ENCODE measurements around the gene PRR5L. TPM values are rescaled to one million over a fixed set of nuclear protein-coding genes. Genes with fewer than 3 reads are reported as not detected.

Gene PRR5L
- total RNA-seq, 1 donor from 2014 or later = 6.7 TPM

DNA sequence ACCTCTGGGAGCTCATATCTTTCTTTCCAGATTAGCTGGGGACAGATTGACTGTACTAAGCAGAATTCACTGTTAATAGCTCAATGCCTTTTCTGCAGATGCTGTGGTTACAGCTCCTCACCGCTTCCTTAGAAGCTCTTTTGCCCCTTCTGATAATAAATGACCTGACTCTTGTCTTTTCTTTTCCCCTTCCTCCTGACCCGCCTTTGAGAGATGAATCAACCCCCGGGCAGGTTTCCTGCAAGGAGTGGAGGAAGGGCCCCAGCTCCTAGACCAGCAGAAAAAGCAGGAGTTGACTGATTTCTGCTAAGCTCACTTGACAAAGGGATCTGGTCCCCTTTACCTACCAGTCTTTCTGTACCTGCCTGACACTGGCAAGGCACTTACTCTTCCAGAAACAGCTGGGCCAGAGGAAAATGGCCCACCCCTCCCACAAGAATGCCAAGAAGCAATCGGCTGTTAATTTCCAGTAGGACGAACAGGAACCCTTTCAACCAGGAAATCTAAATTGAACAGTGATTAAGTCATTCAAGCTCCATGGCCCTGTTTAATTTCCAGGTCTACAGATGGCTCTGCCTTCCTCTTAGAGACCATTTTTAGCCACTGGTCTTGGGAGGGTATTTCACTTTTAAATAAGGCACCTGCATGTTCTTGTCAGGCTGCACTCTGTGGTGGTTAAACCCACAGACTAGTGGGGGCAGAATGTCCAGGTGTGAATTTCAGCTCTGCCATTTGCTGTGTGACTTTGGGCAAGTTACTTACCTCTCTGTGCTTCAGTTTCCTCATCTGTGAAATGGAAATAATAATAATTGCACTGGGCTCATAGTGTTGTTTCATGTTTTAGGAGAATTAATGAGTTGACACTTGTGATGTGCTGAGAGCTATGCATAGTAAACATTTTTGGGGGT lies 67.5 kb downstream of the PRR5L start:
- no peak for TF ChIP-seq CTCF (IDR thresholded peaks at IDR 0.05; ENCODE audit: unreplicated experiment)
- no peaks in the 10 kb centered on the region for H3K36me3 Mint-ChIP-seq
- no peak overlapping the region for H3K4me3 Mint-ChIP-seq
- H3K27ac Mint-ChIP-seq = peak overlapping the region; percentile 88
- peaks cover 47% of the 10 kb centered on the region for H3K4me1 Mint-ChIP-seq
- DNase-seq (ENCODE audit: low spot score in 2 of 2, unreplicated experiment in 2 of 2) = no peak
- H3K9me3 Mint-ChIP-seq = no peaks in the 10 kb centered on the region
- no peaks in the 10 kb centered on the region for H3K27me3 Mint-ChIP-seq (ENCODE audit: low read depth)

- Mint-ChIP-seq H3K27ac (no peak overlapping the region), H3K9me3 (no peaks in the 10 kb centered on the region), H3K36me3 (no peaks in the 10 kb centered on the region), H3K4me1 (peaks cover 50% of the 10 kb centered on the region), H3K27me3 (ENCODE audit: low read depth) (no peaks in the 10 kb centered on the region), H3K4me3 (no peak overlapping the region)
- no peak for DNase-seq (ENCODE audit: low spot score in 2 of 2, unreplicated experiment in 2 of 2)
- no peak for TF ChIP-seq CTCF (IDR thresholded peaks at IDR 0.05; ENCODE audit: unreplicated experiment)
Observed at GRCh38 chr11:36364551-36365325, 68.7 kb downstream of the PRR5L start.

- no peak overlapping the region for H3K4me3 Mint-ChIP-seq
- TF ChIP-seq CTCF (IDR thresholded peaks at IDR 0.05; ENCODE audit: unreplicated experiment) = no peak
- DNase-seq (ENCODE audit: low spot score in 2 of 2, unreplicated experiment in 2 of 2) = no peak
- H3K4me1 Mint-ChIP-seq = peaks cover 46% of the 10 kb centered on the region
- no peak overlapping the region for H3K27ac Mint-ChIP-seq
- H3K36me3 Mint-ChIP-seq = no peaks in the 10 kb centered on the region
- no peaks in the 10 kb centered on the region for H3K9me3 Mint-ChIP-seq
- H3K27me3 Mint-ChIP-seq (ENCODE audit: low read depth) = no peaks in the 10 kb centered on the region
Observed at GRCh38 chr11:36365907-36366306, 69.8 kb downstream of the PRR5L start.

GRCh38 chr11:36367806-36368680 lies 72.0 kb downstream of the PRR5L start:
- no peaks in the 10 kb centered on the region for H3K27me3 Mint-ChIP-seq (ENCODE audit: low read depth)
- no peak overlapping the region for H3K4me3 Mint-ChIP-seq
- peak overlapping the region; percentile 59 for H3K27ac Mint-ChIP-seq
- no peaks in the 10 kb centered on the region for H3K36me3 Mint-ChIP-seq
- peaks cover 35% of the 10 kb centered on the region for H3K4me1 Mint-ChIP-seq
- H3K9me3 Mint-ChIP-seq = no peaks in the 10 kb centered on the region
- TF ChIP-seq CTCF (IDR thresholded peaks at IDR 0.05; ENCODE audit: unreplicated experiment) = no peak
- DNase-seq (ENCODE audit: low spot score in 2 of 2, unreplicated experiment in 2 of 2) = no peak

DNA sequence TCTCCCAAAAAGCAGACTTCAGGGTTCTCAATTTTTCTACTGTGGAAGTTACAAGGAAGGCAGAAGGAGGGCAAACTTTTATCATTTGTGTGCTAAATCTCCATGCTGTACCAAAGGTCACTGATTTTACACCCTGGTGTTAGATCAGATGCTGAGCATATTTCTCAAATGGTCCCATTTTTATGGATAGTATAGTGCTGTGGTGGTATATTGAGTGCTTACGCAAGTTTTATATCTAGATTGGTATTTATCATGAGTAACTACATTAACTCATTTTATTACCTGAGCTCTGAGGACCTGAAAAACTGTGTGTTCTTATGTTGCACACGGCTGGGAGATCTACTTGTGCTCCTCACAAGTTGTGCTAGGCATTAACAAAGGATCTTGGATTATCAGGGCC lies 75.1 kb downstream of the PRR5L start:
- Mint-ChIP-seq H3K4me1 (peaks cover 25% of the 10 kb centered on the region), H3K4me3 (no peak overlapping the region), H3K27ac (no peak overlapping the region), H3K36me3 (no peaks in the 10 kb centered on the region), H3K27me3 (ENCODE audit: low read depth) (peaks cover 5% of the 10 kb centered on the region), H3K9me3 (no peaks in the 10 kb centered on the region)
- no peak for TF ChIP-seq CTCF (IDR thresholded peaks at IDR 0.05; ENCODE audit: unreplicated experiment)
- DNase-seq (ENCODE audit: low spot score in 2 of 2, unreplicated experiment in 2 of 2) = no peak

Data from mesothelial cell of epicardium (in vitro differentiated cells).